Ishikawa (cell line): ENCODE results near the gene CDIP1.

Experiments used
- CEBPB ChIP-seq: IDR thresholded peaks from 2 replicates; pipeline ENCODE4 v1.6.1; 2012
- CREB1 ChIP-seq: IDR thresholded peaks from 2 replicates; pipeline ENCODE4 v1.6.1; 2012; ENCODE audit warnings: low read depth
- EGR1 ChIP-seq: IDR thresholded peaks from 2 replicates; pipeline ENCODE4 v1.6.1; 2012
- EP300 ChIP-seq: IDR thresholded peaks from 2 replicates; pipeline ENCODE4 v1.6.1; 2012; ENCODE audit warnings: borderline replicate concordance
- FOXM1 ChIP-seq: IDR thresholded peaks from 2 replicates; pipeline ENCODE4 v1.6.1; 2012; ENCODE audit warnings: low read depth, borderline replicate concordance
- MAX ChIP-seq: IDR thresholded peaks from 2 replicates; pipeline ENCODE4 v1.6.1; 2012
- NFIC ChIP-seq: IDR thresholded peaks from 2 replicates; pipeline ENCODE4 v1.6.1; 2012
- RAD21 ChIP-seq: IDR thresholded peaks from 2 replicates; pipeline ENCODE4 v1.6.1; 2012; ENCODE audit warnings: low read depth
- REST ChIP-seq: IDR thresholded peaks from 2 replicates; pipeline ENCODE4 v1.6.1; 2012; ENCODE audit warnings: low read depth, mild to moderate bottlenecking
- TAF1 ChIP-seq: IDR thresholded peaks from 2 replicates; pipeline ENCODE4 v1.6.1; 2012; ENCODE audit warnings: low read depth, mild to moderate bottlenecking
- TCF12 ChIP-seq: IDR thresholded peaks from 2 replicates; pipeline ENCODE4 v1.6.1; 2012; ENCODE audit warnings: low read depth
- TEAD4 ChIP-seq: IDR thresholded peaks from 2 replicates; pipeline ENCODE4 v1.6.1; 2012
- USF1 ChIP-seq: IDR thresholded peaks from 2 replicates; pipeline ENCODE4 v1.6.1; 2012
- YY1 ChIP-seq: IDR thresholded peaks from 2 replicates; pipeline ENCODE4 v1.6.1; 2012; ENCODE audit warnings: low read depth
- ZBTB7A ChIP-seq: IDR thresholded peaks from 2 replicates; pipeline ENCODE4 v1.6.1; 2012; ENCODE audit warnings: low read depth

CDIP1 gene

GRCh38 chr16:4517812-4518680, 20.5 kb downstream of the CDIP1 start:
- peak; percentile 79 for TF ChIP-seq RAD21
- no peak for TF ChIP-seq MAX

- TF ChIP-seq TAF1 (no peak), USF1 (no peak), CREB1 (no peak)
Measured at GRCh38 chr16:4515611-4516233, 22.9 kb downstream of the CDIP1 start.

DNA sequence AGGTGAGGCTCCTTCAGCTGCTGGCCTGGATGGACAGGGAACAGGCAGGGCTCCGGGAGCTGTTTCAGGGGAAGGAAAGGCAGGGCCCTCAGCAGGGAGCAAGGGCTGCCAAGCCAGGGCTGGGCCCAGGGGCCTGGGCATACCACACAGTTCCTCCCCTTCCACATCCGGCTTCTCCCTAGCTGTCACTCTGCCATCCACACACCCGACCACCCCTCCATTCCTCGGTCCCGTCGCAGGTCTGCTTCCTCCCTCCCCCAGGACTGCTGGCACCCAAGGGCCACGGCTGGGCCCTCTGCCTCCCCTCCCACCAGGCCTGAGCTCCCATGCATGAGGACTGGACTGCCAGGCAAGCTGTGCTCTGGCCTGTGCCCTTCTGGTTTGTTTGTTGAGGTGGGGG, 24.0 kb downstream of the CDIP1 start:
- TF ChIP-seq TCF12, result no peak
- no peak for TF ChIP-seq RAD21
- no peak for TF ChIP-seq CREB1
- TF ChIP-seq CEBPB, result no peak
- TF ChIP-seq NFIC, result no peak
- TF ChIP-seq YY1, result no peak
- TF ChIP-seq TEAD4, result no peak
- no peak for TF ChIP-seq USF1
- no peak for TF ChIP-seq MAX
- TF ChIP-seq REST, result no peak
- TF ChIP-seq FOXM1, result no peak
- TF ChIP-seq ZBTB7A, result no peak
- TF ChIP-seq EGR1, result no peak
- TF ChIP-seq TAF1, result no peak
- TF ChIP-seq EP300, result no peak

GRCh38 chr16:4513881-4514280, 24.7 kb downstream of the CDIP1 start:
- TF ChIP-seq CEBPB, result no peak
- no peak for TF ChIP-seq REST
- TF ChIP-seq TAF1, result no peak
- TF ChIP-seq EGR1, result no peak
- TF ChIP-seq RAD21, result no peak
- no peak for TF ChIP-seq YY1
- TF ChIP-seq EP300, result no peak
- TF ChIP-seq FOXM1, result no peak
- TF ChIP-seq TEAD4, result no peak
- TF ChIP-seq MAX, result no peak
- TF ChIP-seq NFIC, result no peak

GRCh38 chr16:4513086-4513860, 25.3 kb downstream of the CDIP1 start:
- no peak for TF ChIP-seq FOXM1
- TF ChIP-seq EGR1, result no peak
- TF ChIP-seq TAF1, result no peak
- TF ChIP-seq TEAD4, result no peak
- no peak for TF ChIP-seq REST
- no peak for TF ChIP-seq ZBTB7A
- TF ChIP-seq TCF12, result no peak
- TF ChIP-seq CEBPB, result no peak
